Measurements from ENCODE around the gene KIF26A.
"Not testable (repeated sequence)": the region's sequence is repeated elsewhere in the genome, so short reads cannot be mapped to it uniquely, and the experiment has no call there.

Gene KIF26A

GRCh38 chr14:104222396-104223036, 84.1 kb downstream of the KIF26A start:
- no peak for DNase-seq (ENCODE audit: low read depth in 2 of 2)

GRCh38 chr14:104223101-104224041, 85.0 kb downstream of the KIF26A start:
- no peak for DNase-seq (ENCODE audit: low read depth in 2 of 2)

- no peak for DNase-seq (ENCODE audit: low read depth in 2 of 2)
Observed at GRCh38 chr14:104224131-104224505, 85.7 kb downstream of the KIF26A start.

GRCh38 chr14:104224506-104225277, 86.3 kb downstream of the KIF26A start:
- DNase-seq (ENCODE audit: low read depth in 2 of 2) = no peak

GRCh38 chr14:104225278-104226190, 87.1 kb downstream of the KIF26A start:
- DNase-seq (ENCODE audit: low read depth in 2 of 2) = not testable (repeated sequence)

GRCh38 chr14:104226421-104227383, 88.3 kb downstream of the KIF26A start:
- DNase-seq (ENCODE audit: low read depth in 2 of 2) = no peak

GRCh38 chr14:104227806-104228205, 89.4 kb downstream of the KIF26A start:
- DNase-seq (ENCODE audit: low read depth in 2 of 2) = no peak

GRCh38 chr14:104228221-104228620, 89.8 kb downstream of the KIF26A start:
- no peak for DNase-seq (ENCODE audit: low read depth in 2 of 2)

GRCh38 chr14:104228716-104229533, 90.5 kb downstream of the KIF26A start:
- DNase-seq (ENCODE audit: low read depth in 2 of 2) = no peak

- no peak for DNase-seq (ENCODE audit: low read depth in 2 of 2)
Observed at GRCh38 chr14:104229534-104230055, 91.2 kb downstream of the KIF26A start.

- DNase-seq (ENCODE audit: low read depth in 2 of 2) = no peak
Observed at GRCh38 chr14:104230119-104230815, 91.9 kb downstream of the KIF26A start.
